NCI-H146 treated with DMSO at 0.1 percent for 48 hours (cell line): ENCODE data around the gene EXOSC5.
"Not testable (repeated sequence)": the region's sequence is repeated elsewhere in the genome, so short reads cannot be mapped to it uniquely, and the experiment has no call there.

Experiments
- DNase-seq: peaks from one replicate; lab custom pipeline; 2025; ENCODE audit not compliant: unreplicated experiment; lab: John Stamatoyannopoulos, UW

The EXOSC5 gene

DNA sequence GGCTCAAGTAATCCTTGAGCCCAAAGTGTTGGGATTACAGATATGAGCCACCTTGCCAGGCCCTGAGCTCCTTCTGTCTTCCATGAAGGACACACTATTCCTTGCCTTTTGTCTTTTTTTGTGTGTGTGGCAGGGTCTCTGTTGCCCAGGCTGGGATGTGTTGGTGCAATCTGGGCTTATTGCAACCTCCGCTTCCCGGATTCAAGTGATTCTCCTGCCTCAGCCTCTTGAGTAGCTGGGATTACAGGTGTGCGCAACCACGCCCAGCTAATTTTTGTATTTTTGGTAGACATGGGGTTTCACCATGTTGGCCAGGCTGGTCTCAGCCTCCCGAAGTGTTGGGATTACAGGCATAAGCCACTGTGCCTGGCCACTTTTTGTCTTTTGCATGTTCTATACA is 11.7 kb upstream of the EXOSC5 start:
- not testable (repeated sequence) for DNase-seq

GRCh38 chr19:41408256-41408655 is 11.1 kb upstream of the EXOSC5 start:
- no peak for DNase-seq

- no peak for DNase-seq
Observed at GRCh38 chr19:41407271-41407670, 10.1 kb upstream of the EXOSC5 start.

GRCh38 chr19:41405776-41406175 is 8.6 kb upstream of the EXOSC5 start:
- DNase-seq: no peak

- DNase-seq: no peak
Observed at GRCh38 chr19:41403181-41403970, 6.2 kb upstream of the EXOSC5 start.

GRCh38 chr19:41402010-41402409 is 4.9 kb upstream of the EXOSC5 start:
- no peak for DNase-seq

DNA sequence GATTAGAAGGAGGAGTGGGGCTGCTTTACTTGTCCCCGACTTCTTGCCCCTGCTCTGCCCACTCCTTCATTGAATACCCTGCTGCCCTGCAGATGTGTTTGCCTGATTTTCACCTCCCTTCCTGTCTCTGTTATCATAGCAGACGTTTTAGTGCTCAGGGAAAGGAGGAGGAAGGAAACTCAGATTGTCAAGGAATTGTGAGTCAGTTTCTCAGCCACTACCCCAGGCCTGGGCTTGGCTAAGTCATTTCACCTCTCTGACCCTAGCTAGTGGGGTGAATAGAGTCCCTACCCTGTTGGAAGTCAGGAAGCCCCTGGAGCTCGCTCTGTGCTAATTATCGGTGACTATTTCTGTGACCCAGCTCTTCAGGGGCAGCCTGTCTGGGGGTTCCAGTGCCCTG is 4.3 kb upstream of the EXOSC5 start:
- DNase-seq: no peak

- no peak for DNase-seq
Observed at GRCh38 chr19:41399525-41399924, 2.4 kb upstream of the EXOSC5 start.

DNA sequence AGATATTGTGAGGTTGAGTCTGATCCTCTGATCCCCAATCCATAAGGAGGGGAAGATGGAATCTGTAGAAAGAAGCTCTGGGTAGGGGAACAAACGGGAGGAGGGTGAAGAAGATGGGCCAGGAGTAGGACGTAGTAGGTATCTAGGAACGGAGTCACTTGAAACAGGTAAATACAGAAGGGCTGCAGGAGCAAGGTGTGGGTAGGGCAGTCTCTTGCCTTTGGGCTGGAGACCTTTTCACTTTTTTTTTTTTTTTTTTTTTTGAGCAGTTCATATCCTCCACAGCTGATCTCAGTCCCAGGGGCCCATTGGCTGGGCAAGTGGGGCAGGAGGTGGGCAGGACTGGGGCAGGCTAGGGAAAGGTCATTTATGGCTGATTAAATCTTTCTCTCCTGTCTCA is 1.9 kb upstream of the EXOSC5 start:
- DNase-seq: no peak

- DNase-seq: no peak
Observed at GRCh38 chr19:41398598-41398997, 1.4 kb upstream of the EXOSC5 start.

DNA sequence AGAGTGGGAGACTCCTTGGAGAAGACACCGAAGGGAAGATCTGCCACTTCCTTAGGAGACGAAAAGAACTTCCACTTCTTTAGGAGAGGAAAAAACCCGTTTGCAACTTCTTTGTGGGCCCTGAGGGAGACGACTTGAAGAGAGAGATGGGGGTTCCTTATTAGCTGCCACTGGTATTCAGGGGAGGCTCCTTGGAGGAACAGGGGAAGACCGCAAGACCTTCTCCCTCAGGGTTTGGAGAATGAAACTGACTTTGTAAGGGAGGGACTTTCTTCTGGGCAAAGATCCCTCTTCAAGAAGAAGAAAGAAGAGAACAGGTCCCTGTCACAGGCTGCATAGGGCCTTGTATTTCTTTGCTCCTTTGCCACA is 875 bp upstream of the EXOSC5 start:
- no peak for DNase-seq

DNA sequence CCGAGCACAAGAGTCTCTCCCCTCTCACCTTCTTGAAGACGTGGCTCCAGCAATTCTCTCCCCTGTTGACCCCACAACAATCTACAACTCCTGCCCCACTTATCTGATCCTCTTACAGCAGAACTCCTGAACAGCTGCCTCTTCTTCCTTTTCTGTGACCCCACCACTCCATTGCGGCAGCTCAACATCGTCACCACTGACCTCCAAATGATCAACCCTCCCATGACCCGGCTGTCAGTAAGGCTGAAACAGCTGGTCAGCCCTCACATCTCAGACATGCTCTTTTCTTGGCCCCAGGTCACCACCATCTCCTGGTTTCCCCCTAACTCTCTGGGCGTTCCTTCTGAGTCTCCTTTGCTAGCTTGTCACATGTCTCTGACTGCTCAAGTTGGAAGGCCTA is 1.8 kb downstream of the EXOSC5 start:
- DNase-seq: no peak

- DNase-seq: no peak
Observed at GRCh38 chr19:41392775-41393174, 4.4 kb downstream of the EXOSC5 start.

DNA sequence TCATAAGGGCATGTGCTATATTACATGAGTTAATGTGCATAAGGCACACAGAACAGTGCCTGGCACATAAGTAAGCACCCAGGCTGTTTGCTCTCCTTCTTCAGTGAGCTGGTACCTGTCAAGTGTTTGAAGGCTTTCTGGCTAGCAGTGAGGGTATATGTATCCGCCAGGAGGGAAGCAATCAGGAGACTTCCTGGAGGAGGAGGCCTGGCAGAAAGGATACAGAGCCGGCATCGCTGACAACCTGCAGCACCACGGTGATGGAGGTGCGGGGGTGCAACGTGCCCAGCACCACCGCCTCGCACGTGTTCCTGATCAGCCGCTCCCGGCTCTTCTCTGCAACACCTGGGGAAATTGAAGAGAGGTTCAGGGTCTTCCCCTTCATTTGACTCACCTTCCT is 5.5 kb downstream of the EXOSC5 start:
- no peak for DNase-seq

DNA sequence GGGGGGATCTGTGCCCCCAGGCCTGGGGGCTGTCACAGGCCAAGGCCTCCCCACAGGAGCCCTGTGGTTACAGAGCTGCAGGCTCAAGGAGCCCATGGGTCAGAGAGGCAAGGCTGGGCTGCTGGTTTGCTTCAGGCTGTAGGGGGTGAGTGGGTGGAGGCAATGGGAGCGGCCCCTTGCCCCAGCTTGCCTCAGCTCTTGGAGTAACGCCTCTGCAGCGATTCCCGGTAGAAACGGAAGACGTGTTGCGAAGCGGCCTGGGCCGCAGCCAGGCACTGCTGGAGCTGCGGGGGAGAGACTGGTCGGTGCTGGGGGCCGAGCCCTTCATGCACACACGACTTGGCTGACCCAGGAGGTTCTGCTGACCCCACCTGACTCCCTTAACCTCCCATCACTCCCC is 10.7 kb downstream of the EXOSC5 start:
- DNase-seq: no peak

DNA sequence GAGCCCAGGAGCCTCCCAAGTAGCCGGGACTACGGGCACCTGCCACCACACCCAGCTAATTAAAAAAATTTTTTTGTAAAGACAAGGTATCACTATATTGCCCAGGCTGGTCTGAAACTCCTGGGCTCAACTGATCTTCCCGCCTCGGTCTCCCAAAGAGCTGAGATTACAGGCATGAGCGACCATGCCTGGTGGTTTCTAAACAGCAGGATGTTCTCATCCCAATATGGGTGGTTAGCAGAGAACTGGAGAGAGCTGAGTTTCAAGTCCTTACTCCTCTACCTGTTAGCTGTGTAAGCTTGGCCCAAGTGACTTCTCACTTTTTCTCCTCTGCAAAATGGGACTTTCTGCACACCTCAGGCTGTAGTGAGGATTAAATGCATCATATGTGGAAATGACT is 12.8 kb downstream of the EXOSC5 start:
- DNase-seq: no peak

DNA sequence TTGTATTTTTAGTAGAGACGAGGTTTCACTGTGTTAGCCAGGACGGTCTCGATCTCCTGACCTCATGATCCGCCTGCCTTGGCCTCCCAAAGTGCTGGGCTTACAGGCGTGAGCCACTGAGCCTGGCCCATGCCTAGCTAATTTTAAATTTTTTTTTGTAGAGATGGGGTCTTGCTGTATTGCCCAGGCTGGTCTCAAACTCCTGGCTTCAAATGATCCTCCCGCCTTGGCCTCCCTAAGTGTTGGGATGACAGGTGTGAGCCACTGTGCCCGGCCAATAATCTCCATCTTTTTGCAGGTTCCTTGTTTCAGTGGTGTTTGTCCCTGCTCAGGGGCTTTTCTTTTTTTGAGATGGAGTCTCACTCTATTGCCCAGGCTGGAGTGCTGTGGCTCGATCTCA is 15.6 kb downstream of the EXOSC5 start:
- DNase-seq: not testable (repeated sequence)

GRCh38 chr19:41377977-41378709 is 19.0 kb downstream of the EXOSC5 start:
- DNase-seq: no peak

DNA sequence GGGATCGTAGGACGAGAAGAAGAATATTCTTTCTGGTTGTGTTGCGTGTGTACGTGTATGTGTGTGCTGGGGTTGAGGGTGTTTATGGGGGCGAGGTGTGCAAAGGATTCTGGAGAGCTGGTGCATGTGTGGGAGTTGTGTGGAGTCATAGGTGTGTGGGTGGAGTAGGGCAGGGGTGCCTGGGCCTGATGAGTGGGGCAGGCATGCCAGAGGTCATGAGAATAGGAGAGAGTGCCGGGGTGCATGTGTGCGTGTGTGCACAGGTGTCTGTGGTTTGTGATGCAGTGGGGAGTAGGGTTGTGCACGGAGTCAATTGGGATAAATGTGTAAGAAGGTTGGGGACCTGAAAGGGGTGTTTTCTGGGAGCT is 20.2 kb downstream of the EXOSC5 start:
- no peak for DNase-seq

DNA sequence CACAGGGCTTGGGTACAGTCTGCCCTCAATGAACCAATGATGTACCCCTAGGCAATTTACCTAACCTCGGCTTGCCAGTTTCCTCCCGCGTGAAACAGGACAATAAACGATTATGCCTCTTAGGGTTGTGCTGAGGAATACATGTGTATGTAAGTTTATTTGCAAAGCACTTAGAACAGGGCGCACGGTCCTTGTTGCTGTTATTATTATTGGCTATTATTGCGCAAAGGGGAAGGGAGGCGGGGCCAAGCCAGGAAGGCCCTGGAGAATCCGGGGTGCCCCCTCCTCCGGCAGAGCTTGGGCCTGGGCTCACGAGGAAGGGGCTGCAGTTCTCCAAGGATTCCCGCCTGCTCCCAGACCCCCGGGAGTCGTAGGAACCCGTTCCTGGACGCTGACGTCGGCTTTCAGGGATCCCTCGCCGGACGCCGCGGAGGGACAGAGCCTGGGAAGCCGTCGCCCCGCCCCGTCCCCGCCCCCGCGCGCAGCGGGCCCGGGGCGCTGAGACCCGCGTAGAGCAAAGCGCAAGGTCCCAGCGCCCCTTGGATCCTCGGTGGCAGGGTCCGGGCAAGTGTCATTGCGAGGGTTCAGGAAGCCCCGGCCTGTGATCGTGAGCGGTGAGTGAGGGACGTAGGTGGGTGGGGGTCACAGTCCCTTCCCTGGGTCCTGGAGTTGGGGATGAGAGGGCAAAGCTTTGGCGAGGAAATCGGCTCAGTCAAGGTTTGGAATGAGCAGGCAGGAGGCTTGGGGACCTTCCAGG is 20.7 kb downstream of the EXOSC5 start, which contains the start of gene TMEM91:
Gene TMEM91 (plus strand): TSS at position 293 of the 757 bp plus-strand sequence. CDS start 1,777 bp downstream, outside the sequence.
- DNase-seq: no peak

- DNase-seq: peak; percentile 36
Observed at GRCh38 chr19:41373993-41374392, 23.2 kb downstream of the EXOSC5 start.

DNA sequence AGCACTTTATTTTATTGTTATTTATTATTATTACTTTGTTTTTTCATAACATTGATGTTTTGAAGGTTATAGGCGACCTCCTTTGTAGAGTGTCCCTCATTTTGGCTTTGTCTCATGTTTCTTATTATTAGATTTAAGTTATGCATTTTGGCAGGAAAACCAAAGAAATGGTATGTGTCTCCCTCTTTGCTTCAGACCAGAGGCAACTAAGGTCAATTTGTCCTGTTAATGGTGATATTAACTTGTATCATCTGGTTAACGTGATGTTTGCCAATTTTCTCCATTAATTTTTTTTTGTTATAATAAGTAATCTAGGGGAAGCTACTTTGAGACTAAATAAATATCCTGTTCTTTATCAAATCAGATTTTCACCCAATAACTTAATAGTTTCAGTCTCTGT is 24.7 kb downstream of the EXOSC5 start:
- no peak for DNase-seq
